HCT116 (cell line): ENCODE results near the gene NCOR1. TPM values are rescaled to one million over a fixed set of nuclear protein-coding genes. Genes with fewer than 3 reads are reported as not detected.

ENCODE experiments used
- ATAC-seq: fragments of 200-7000 bp; cut with Tn5 transposase; 2 replicates; pipeline ENCODE4 v1.9.1; 2020; ENCODE audit warnings: mild to moderate bottlenecking, moderate library complexity
- BruUV-seq: library from RNA; stranded (reverse); fragments of 400-500 nt; replicated peaks from 2 replicates; lab custom pipeline; 2021; lab: Mats Ljungman, UMichigan
- CTCF ChIA-PET: fragments of 300-600 bp; sonication (Branson Sonifier 250); formaldehyde crosslinking; loops from one replicate; lab custom pipeline; 2021; ENCODE audit warnings: antibody characterized with exemption; lab: Charles Lee
- POLR2A ChIA-PET: fragments of 300-600, 350-600 bp; sonication (Branson Sonifier 250); formaldehyde crosslinking; loops from one replicate; lab custom pipeline; 2021; ENCODE audit warnings: antibody characterized with exemption; lab: Charles Lee
- RAD21 ChIA-PET, 2 experiments: fragments of 300-600 bp; sonication (Branson Sonifier 250); formaldehyde crosslinking; loops; one replicate each; lab custom pipeline; 2023; ENCODE audit warnings: low total read pairs in 2 of 2; ENCODE audit not compliant: uncharacterized antibody in 2 of 2, unreplicated experiment in 2 of 2, low non-redundant PET in 1 of 2; lab: Charles Lee
- DNase-seq: peaks from one replicate; pipeline ENCODE4 v3.0.0-alpha.2; 2010; ENCODE audit warnings: low read depth, low spot score
- H2AFZ ChIP-seq: fragments of 200-600 bp; shearing (Covaris generic), sonication (generic); 2 replicates; pipeline ENCODE4 v1.6.1; 2017; ENCODE audit warnings: low read depth, mixed run types, mixed read lengths, antibody characterized with exemption, low read length; ENCODE audit not compliant: poor library complexity, severe bottlenecking
- H3K27ac ChIP-seq: 2 replicates; pipeline ENCODE4 v1.5.1; 2012; ENCODE audit warnings: low read depth, low read length
- H3K27me3 ChIP-seq: fragments of 200-600 bp; sonication (generic); 2 replicates; pipeline ENCODE4 v1.6.1; 2016; ENCODE audit warnings: mixed run types, low read length, mixed read lengths; ENCODE audit not compliant: insufficient read depth
- H3K36me3 ChIP-seq, 2 experiments: fragments of 200-500 bp in 1 of 2; fragments of 200-600 bp in 1 of 2; sonication (Bioruptor generic) in 1 of 2; sonication (generic) in 1 of 2; 2 replicates each; pipeline versions ENCODE4 v1.5.1 to v1.6.1; 2014 to 2016; ENCODE audit warnings: low read length in 2 of 2, inconsistent platforms in 1 of 2, mixed read lengths in 1 of 2, mixed run types in 1 of 2; ENCODE audit not compliant: insufficient read depth in 2 of 2, control insufficient read depth in 1 of 2
- H3K4me1 ChIP-seq, 2 experiments: fragments of 200-600 bp in 1 of 2; sonication (generic) in 1 of 2; 2 replicates each; pipeline versions ENCODE4 v1.5.1 to v1.6.1; 2012 to 2017; ENCODE audit warnings: low read length in 2 of 2, inconsistent platforms in 1 of 2, mild to moderate bottlenecking in 1 of 2, mixed read lengths in 1 of 2, mixed run types in 1 of 2, moderate library complexity in 1 of 2; ENCODE audit not compliant: insufficient read depth in 2 of 2, control insufficient read depth in 1 of 2
- H3K4me2 ChIP-seq: fragments of 200-600 bp; sonication (generic); 2 replicates; pipeline ENCODE4 v1.6.1; 2017; ENCODE audit warnings: mixed run types, low read length, mixed read lengths
- H3K4me3 ChIP-seq, 2 experiments: fragments of 200-600 bp in 1 of 2; sonication (generic) in 1 of 2; replicated peaks in 1 of 2; 2 replicates each; pipeline ENCODE4 v1.5.1; 2011 to 2016; ENCODE audit warnings: low read length in 2 of 2, control low read depth in 1 of 2, low read depth in 1 of 2, mild to moderate bottlenecking in 1 of 2, mixed read lengths in 1 of 2, mixed run types in 1 of 2
- H3K79me2 ChIP-seq: fragments of 200-600 bp; sonication (generic); 2 replicates; pipeline ENCODE4 v1.6.1; 2017; ENCODE audit warnings: mild to moderate bottlenecking, mixed run types, low read length, moderate library complexity, mixed read lengths; ENCODE audit not compliant: insufficient read depth
- H3K9ac ChIP-seq: fragments of 200-600 bp; sonication (generic); 2 replicates; pipeline ENCODE4 v1.6.1; 2016; ENCODE audit warnings: low read length, mixed read lengths
- H3K9me2 ChIP-seq: fragments of 200-600 bp; sonication (generic), shearing (Covaris generic); 2 replicates; pipeline ENCODE4 v1.6.1; 2017; ENCODE audit warnings: mixed run types, mild to moderate bottlenecking, moderate library complexity; ENCODE audit not compliant: insufficient read depth
- H3K9me3 ChIP-seq, 2 experiments: fragments of 200-500 bp in 1 of 2; fragments of 200-600 bp in 1 of 2; sonication (Bioruptor generic) in 1 of 2; sonication (generic) in 1 of 2; 2 replicates each; pipeline ENCODE4 v1.6.1; 2014 to 2017; ENCODE audit warnings: low read length in 2 of 2, mixed read lengths in 2 of 2, inconsistent platforms in 1 of 2, low read depth in 1 of 2, mild to moderate bottlenecking in 1 of 2, mixed run types in 1 of 2, moderate library complexity in 1 of 2; ENCODE audit not compliant: control insufficient read depth in 1 of 2, insufficient read depth in 1 of 2
- H4K20me1 ChIP-seq: fragments of 200-600 bp; sonication (generic), shearing (Covaris generic); 2 replicates; pipeline ENCODE4 v1.6.1; 2017; ENCODE audit warnings: mixed run types, mild to moderate bottlenecking, moderate library complexity; ENCODE audit not compliant: insufficient read depth
- CEBPB ChIP-seq: IDR thresholded peaks from 2 replicates; pipeline ENCODE4 v1.6.1; 2012; ENCODE audit warnings: low read depth
- EGR1 ChIP-seq: IDR thresholded peaks from 2 replicates; pipeline ENCODE4 v1.6.1; 2012; ENCODE audit warnings: low read depth
- ELF1 ChIP-seq: IDR thresholded peaks from 2 replicates; pipeline ENCODE4 v1.6.1; 2012; ENCODE audit warnings: low read depth, borderline replicate concordance
- EZH2 ChIP-seq: fragments of 200-600 bp; sonication (generic); IDR thresholded peaks from 2 replicates; pipeline ENCODE4 v1.6.1; 2017; ENCODE audit warnings: antibody characterized with exemption, mixed run types
- EZH2phosphoT487 ChIP-seq: fragments of 200-600 bp; IDR thresholded peaks from 2 replicates; pipeline ENCODE4 v1.6.1; 2018; ENCODE audit warnings: antibody characterized with exemption, borderline replicate concordance
- POLR2A ChIP-seq: IDR thresholded peaks from 2 replicates; pipeline ENCODE4 v1.7.0; 2011; ENCODE audit warnings: borderline replicate concordance; ENCODE audit not compliant: insufficient read depth, insufficient read length; ENCODE audit errors: extremely low read depth
- RAD21 ChIP-seq: IDR thresholded peaks from 2 replicates; pipeline ENCODE4 v1.6.1; 2012; ENCODE audit warnings: low read depth, mild to moderate bottlenecking
- SRF ChIP-seq: IDR thresholded peaks from 2 replicates; pipeline ENCODE4 v1.6.1; 2012; ENCODE audit warnings: low read depth
- TCF7L2 ChIP-seq: IDR thresholded peaks from 2 replicates; pipeline ENCODE4 v1.7.0; 2011; ENCODE audit warnings: borderline replicate concordance, inconsistent platforms; ENCODE audit not compliant: insufficient read depth, insufficient read length; ENCODE audit errors: extremely low read depth
- ZFX ChIP-seq: fragments of 450-650 bp; IDR thresholded peaks from 2 replicates; pipeline ENCODE4 v1.6.1; 2017
- ZNF274 ChIP-seq: fragments of 200-500 bp; sonication (Bioruptor generic); IDR thresholded peaks from 2 replicates; pipeline ENCODE4 v1.6.1; 2014; ENCODE audit warnings: mild to moderate bottlenecking, low read depth, low read length, inconsistent platforms
- intact Hi-C: fragments of 100-400 bp; cut with micrococcal nuclease; formaldehyde crosslinking; loops from 2 replicates; pipeline ENCODE4 v1.10.0; 2022
- total RNA-seq: library from RNA; stranded (reverse); gene quantifications from one replicate; pipeline ENCODE4 v1.2.1, GENCODE V29; 2021; ENCODE audit not compliant: unreplicated experiment
- TF ChIP-seq, protein P1 (sequence below): IDR thresholded peaks from 2 replicates; pipeline ENCODE4 v1.6.1; 2012
- TF ChIP-seq, protein P2 (sequence below): IDR thresholded peaks from 2 replicates; pipeline ENCODE4 v1.6.1; 2011; ENCODE audit warnings: mild to moderate bottlenecking, low read length, moderate library complexity; ENCODE audit not compliant: insufficient replicate concordance; ENCODE audit errors: extremely low read depth
- TF ChIP-seq, protein P3 (sequence below), 3 experiments: fragments of 200-600 bp in 1 of 3; sonication (generic) in 1 of 3; IDR thresholded peaks in 2 of 3; conservative IDR thresholded peaks in 1 of 3; 2 replicates each; pipeline ENCODE4 v1.5.1; 2012 to 2017; ENCODE audit warnings: low read depth in 2 of 3, low read length in 2 of 3, antibody characterized with exemption in 1 of 3, borderline replicate concordance in 1 of 3, control low read depth in 1 of 3, mild to moderate bottlenecking in 1 of 3, mixed read lengths in 1 of 3, mixed run types in 1 of 3, moderate library complexity in 1 of 3; ENCODE audit not compliant: insufficient read depth in 1 of 3

NCOR1 gene
- total RNA-seq, 1 experiment from 2014 or later: 43.7 TPM

DNA sequence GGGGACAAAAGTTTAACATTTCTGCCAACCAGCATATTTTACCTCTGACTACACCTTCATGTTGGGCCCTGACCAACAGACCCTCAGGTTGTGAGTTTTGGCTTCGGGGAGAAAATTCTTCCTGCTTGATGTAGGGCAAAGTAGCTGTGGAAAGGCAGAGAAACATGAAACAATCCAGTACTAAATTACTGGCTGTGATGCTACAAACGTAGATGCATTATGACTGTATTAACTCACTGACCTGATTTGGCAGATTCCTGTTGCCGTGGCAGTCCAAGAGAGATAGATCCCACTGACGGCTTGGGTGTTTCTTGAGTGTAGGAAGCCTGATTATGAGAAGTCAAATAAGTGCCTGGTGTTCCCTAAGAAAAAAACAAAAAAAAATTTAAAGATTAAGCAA, 135.0 kb downstream of the NCOR1 start (continued):
- TF ChIP-seq EZH2phosphoT487: no peak
- TF ChIP-seq TCF7L2: no peak
- no peak for TF ChIP-seq ZFX
- no peak for TF ChIP-seq ZNF274

DNA sequence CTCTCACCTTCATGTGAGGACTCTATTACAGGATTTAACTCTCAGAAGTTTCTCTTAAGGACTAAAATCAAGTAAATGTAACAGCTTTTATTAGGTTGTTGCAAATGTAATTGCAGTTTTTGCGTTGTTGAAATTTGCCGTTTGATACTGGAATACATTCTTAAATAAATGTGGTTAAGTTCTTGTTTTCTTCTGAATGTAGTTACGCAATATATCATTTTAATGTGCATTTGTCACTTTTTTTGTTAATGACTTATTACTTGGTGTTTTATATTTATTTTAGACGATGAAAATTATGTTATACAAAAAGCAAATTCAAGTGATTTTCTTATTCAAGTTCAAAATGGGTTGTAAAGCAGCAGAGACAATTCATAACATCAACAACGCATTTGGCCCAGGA, 139.4 kb downstream of the NCOR1 start:
- ChIA-PET CTCF (no interaction called here), POLR2A (no interaction called here)
- no peak for ATAC-seq

More for the DNA sequence above, 139.4 kb downstream of the NCOR1 start:
- TF ChIP-seq POLR2A (no peak), EZH2 (no peak), SRF (no peak), ZNF274 (no peak), CEBPB (no peak), EZH2phosphoT487 (no peak), EGR1 (no peak), RAD21 (no peak), ELF1 (no peak)
- TF ChIP-seq, protein P1, sequence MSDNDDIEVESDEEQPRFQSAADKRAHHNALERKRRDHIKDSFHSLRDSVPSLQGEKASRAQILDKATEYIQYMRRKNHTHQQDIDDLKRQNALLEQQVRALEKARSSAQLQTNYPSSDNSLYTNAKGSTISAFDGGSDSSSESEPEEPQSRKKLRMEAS: no peak
- TF ChIP-seq, protein P2, sequence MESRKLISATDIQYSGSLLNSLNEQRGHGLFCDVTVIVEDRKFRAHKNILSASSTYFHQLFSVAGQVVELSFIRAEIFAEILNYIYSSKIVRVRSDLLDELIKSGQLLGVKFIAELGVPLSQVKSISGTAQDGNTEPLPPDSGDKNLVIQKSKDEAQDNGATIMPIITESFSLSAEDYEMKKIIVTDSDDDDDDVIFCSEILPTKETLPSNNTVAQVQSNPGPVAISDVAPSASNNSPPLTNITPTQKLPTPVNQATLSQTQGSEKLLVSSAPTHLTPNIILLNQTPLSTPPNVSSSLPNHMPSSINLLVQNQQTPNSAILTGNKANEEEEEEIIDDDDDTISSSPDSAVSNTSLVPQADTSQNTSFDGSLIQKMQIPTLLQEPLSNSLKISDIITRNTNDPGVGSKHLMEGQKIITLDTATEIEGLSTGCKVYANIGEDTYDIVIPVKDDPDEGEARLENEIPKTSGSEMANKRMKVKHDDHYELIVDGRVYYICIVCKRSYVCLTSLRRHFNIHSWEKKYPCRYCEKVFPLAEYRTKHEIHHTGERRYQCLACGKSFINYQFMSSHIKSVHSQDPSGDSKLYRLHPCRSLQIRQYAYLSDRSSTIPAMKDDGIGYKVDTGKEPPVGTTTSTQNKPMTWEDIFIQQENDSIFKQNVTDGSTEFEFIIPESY: no peak
- TF ChIP-seq, protein P3, sequence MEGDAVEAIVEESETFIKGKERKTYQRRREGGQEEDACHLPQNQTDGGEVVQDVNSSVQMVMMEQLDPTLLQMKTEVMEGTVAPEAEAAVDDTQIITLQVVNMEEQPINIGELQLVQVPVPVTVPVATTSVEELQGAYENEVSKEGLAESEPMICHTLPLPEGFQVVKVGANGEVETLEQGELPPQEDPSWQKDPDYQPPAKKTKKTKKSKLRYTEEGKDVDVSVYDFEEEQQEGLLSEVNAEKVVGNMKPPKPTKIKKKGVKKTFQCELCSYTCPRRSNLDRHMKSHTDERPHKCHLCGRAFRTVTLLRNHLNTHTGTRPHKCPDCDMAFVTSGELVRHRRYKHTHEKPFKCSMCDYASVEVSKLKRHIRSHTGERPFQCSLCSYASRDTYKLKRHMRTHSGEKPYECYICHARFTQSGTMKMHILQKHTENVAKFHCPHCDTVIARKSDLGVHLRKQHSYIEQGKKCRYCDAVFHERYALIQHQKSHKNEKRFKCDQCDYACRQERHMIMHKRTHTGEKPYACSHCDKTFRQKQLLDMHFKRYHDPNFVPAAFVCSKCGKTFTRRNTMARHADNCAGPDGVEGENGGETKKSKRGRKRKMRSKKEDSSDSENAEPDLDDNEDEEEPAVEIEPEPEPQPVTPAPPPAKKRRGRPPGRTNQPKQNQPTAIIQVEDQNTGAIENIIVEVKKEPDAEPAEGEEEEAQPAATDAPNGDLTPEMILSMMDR (IDR thresholded peaks at IDR 0.05 in 2 of 3, conservative IDR thresholded peaks at IDR 0.05 in 1 of 3; ENCODE audit: borderline replicate concordance in 1 of 3, insufficient read depth in 1 of 3, low read depth in 2 of 3, low read length in 2 of 3): no peak
- Histone ChIP-seq H3K27ac (no peak overlapping the region), H3K79me2 (no peaks in the 10 kb centered on the region), H3K9me3 (no peaks in the 10 kb centered on the region), H4K20me1 (no peaks in the 10 kb centered on the region), H3K27me3 (no peaks in the 10 kb centered on the region), H3K4me2 (no peak overlapping the region), H3K9me2 (no peaks in the 10 kb centered on the region), H3K4me1 (no peaks in the 10 kb centered on the region), H3K4me3 (no peak overlapping the region), H3K36me3 (peaks cover 22 to 35% of the 10 kb centered on the region in 2 experiments; a peak in 3 of 4 replicates), H2AFZ (no peak overlapping the region), H3K9ac (no peak overlapping the region)
- intact Hi-C loops: no loop called here
- BruUV-seq: no TSS peak
- RAD21 ChIA-PET: no interaction called here
- DNase-seq: no peak
